Posterior cingulate gyrus (tissue), 11 donors: ENCODE results near the gene LRRK1.

Experiments used
- DNase-seq, 10 donors: peaks; one replicate each; pipeline versions ENCODE4 v3.0.0 to v3.0.0-alpha.2; 2020 to 2021; ENCODE audit warnings: mixed read lengths in 3 of 10
- intact Hi-C: fragments of 100-400 bp; cut with DNase I; formaldehyde crosslinking; loops from one replicate; pipeline ENCODE4 v1.15.1; 2023

The LRRK1 gene

DNA sequence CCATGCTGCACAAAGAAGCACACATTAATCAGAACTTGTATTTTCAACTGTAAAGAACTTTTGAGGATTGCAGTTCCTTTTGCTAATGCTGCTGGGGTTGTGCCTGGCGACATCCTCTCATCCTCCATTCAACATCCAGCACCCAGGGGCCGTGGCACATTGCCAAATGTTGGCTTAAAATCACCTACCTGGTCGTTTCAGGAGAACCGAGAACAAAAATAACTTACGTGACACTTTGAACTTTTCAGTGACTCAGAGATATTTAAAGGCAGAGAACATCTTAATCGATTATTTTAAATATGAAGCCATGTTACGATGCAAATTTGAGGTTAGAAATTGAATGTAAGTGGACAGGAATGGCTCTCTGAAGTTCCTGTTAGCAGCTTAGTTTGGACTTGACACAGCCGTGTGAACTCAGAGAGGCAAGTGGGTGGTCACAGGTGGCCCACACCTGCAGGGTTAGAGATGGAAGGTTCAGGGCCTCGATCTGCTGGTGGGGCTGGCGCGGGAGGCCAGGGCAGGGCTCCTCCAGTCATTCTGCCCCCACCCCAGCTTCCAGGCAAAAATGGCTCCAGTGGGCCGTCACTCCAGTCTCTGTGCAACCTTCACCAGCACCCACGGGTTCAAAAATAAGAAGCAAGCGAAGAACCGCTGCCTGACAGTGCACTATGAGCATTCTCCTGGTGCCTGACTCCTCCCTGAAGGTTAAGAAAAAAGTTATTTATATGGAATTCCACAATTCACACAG, 12.2 kb downstream of the LRRK1 start:
- intact Hi-C loops, result no loop called here
- peak in 1 of 10 donors; percentile 57 for DNase-seq

DNA sequence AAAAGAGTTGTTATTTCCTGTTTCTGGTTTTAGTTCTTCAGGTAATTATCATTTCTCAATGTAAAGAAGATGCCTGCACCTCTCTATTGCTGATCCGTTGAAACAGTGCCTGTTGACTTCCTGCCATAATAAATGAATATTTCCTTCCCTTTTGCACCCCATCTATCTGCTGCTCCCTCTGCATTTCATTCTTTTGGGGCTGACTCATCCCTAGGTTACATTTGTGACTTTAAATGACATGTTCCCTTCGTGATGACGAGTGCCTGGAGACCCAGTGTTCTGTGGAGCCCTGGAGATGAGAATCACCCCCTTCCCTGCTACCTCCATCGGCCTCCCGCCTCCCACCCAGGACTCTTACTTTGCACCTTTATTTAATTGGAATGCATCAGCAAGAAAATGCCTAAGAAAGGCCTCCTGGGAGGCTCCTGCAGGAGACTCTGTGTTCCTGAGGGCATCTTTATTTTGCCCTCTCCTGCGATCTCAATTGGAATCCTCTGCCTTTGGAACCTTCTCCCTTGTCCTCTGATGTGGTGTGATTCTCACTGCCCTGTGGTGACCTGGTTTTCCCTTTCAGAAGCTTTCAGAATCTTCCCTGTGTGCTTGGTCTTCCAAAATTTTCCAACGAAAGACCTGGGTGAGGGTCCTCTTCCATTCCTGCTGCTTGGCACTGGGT, 13.7 kb downstream of the LRRK1 start:
- DNase-seq, result peak in 1 of 10 donors; percentile 57
- intact Hi-C loops, result no loop called here

DNA sequence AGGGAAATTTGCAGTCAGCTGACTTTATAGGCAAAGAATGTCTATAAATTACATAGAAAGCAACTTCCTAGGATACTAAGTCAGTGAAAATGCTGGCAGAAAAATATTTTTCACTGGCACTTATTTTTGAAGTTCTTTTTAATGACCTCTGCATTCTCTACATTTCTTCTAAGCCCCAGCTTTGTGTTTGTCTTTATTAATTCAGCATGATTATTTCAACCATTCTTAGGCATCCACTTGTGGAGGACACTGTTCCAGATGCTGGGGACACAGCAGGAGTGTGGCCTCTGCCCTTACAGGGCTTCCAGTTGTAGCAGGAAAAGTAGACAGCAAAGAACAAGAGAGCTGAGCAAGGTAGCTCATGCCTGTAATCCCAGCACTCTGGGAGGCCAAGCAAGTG, 15.0 kb downstream of the LRRK1 start:
- DNase-seq, result no peak
- intact Hi-C loops, result no loop called here

GRCh38 chr15:100934726-100935125, 15.6 kb downstream of the LRRK1 start:
- intact Hi-C loops, result no loop called here
- no peak for DNase-seq

DNA sequence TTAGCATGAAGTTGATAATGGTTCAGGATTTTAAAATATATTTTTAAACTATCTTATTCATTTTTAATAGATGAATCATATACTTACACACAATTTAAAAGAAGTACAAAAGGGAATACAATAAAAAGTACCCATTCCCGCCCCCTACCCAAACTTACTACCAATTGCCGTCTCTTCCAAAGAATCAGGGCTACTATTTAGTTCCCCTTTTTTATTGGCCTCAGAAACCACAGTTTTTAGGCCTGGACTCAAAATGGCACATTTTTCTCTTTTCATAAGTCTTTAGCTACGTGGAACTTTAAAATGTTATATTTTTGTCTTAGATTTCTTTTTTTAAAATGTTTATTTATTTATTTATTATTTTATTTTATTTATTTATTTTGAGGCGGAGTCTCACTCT, 18.0 kb downstream of the LRRK1 start:
- no peak for DNase-seq
- intact Hi-C loops, result no loop called here

DNA sequence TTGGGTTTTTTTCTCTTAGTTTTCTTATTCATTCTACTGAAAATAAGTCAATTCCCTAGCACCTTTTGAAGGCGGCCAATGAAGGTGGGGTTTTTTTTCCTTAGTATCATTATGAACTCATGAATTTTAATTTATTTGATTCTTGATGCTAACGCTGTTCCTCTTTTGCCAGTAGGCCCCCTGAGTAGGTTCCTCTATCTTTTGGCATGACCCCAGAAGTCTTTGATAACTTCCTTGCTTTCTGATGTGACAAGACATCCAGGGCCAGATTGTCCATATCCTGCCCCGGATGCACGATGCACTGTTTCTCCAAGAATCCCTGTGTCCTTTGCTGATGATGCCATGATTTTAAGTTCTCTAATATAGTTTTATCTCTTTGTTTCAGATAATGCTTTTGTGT, 20.6 kb downstream of the LRRK1 start:
- intact Hi-C loops, result no loop called here
- DNase-seq, result no peak

GRCh38 chr15:100940767-100941379, 21.7 kb downstream of the LRRK1 start:
- DNase-seq, result peak in 1 of 10 donors; percentile 45
- intact Hi-C loops, result no loop called here

- intact Hi-C loops, result no loop called here
- peak in 2 of 10 donors; percentile 36 to 78 for DNase-seq
Observed at GRCh38 chr15:100941536-100941935, 22.4 kb downstream of the LRRK1 start.

DNA sequence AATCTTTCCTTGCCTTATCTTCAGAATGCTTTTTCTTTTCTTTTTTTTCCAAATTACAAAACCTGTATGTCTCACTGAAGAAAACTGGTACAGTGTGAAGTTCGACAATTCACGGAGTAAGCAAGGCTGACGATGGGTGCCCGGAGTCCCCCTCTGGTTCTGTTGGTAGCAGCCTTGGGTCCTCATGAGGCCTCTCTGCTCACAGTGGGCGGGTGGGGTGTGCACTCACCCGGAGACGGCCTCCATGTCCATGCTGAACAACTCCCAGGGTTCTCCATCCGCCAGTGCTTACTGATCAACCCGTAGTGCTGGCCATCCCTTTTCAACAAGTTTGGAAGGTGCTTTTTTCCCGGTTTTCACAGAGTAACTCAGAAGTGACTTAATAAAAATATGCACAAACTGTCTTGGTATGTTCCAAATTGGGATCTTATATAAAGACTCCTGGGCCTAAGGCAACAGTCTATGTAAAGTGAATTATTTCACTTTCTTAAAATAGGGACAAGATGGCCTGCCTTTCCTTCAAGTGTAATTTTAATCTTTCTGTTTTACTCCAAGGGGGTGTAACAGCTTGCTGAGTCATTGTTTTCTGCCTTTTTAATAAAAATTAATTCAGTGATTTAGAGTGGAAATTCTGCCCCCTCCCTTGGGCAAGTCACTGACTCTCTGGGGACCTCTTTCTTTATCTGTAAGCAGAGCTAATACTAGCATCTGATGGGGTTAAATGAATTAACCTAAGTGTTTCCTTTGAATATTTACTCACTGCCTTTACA, 23.7 kb downstream of the LRRK1 start:
- DNase-seq, result peak in 1 of 10 donors; percentile 57
- intact Hi-C loops, result no loop called here

- peak in 1 of 10 donors; percentile 49 for DNase-seq
- intact Hi-C loops, result no loop called here
Observed at GRCh38 chr15:100944244-100944895, 25.2 kb downstream of the LRRK1 start.

GRCh38 chr15:100944986-100945385, 25.8 kb downstream of the LRRK1 start:
- intact Hi-C loops, result no loop called here
- DNase-seq, result peak in 1 of 10 donors; percentile 16

GRCh38 chr15:100947760-100948429, 28.7 kb downstream of the LRRK1 start:
- DNase-seq, result no peak
- intact Hi-C loops, result no loop called here

DNA sequence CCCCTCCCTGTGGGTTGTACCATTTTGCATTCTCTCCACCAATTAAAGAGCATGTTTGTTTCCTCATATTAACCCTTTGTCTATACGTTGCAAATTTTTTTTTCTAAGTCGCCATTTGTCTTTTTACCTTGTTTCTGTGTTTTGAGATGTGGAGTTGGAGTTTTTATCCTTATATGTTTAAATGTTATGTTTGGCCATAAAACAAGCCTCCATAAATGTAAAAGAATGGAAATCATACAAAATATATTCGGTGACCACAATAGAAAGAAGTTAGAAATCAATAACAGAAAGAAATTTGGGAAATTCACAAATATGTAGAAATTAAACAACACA, 29.2 kb downstream of the LRRK1 start:
- no peak for DNase-seq
- intact Hi-C loops, result no loop called here

DNA sequence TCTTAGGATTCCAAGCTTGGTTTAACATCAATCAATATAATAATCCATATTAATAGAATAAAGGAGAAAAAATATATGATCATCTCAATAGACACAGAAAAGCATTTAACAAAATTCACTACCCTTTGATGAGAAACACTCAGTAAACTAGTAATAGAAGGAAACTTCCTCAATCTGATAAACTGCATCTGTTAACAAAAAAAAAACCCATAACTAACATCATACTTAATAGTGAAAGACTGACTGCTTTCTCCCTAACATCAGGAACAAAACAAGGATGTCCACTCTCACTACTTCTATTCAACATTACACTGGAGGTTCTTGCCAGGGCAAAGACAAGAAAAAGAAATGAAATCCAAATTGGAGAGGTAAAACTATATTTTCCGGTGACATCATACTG, 30.5 kb downstream of the LRRK1 start:
- DNase-seq, result no peak
- intact Hi-C loops, result no loop called here

DNA sequence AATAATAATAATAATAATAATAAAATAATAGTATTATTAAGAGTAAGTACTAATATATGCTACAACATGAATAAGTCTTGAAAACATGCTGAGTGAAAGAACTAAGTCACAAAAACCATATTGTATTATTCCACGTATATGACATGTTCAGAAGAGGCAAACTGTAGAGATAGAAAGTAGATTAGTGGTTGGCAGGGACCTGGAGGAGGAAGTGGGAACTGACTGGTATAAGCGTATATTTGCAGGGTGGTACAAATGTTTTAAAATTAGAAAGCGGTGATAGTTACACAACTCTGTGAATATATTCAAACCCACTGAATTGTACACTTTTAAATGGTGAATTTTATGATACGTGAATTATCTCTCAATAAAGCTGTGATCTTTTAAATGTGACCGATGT, 32.8 kb downstream of the LRRK1 start:
- DNase-seq, result no peak

DNA sequence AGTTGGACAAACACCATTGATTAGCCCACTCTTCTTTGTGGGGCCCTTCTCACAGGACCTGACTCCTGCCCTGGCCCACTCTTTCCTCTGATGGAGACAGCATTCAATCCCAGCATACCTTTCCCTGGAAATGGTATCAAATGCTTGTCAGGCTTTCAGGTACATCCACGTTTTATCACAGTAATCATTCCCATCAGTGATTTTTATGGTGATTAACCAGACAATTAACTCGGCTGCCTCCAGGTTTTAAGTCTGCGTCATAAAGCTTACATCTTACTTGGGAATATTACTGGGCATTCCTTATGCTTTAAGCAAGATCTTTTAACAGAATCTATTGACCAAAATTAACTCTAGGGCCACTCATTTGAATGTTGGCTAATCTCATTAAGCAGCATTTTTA, 33.4 kb downstream of the LRRK1 start:
- no peak for DNase-seq
- intact Hi-C loops, result no loop called here

More for the DNA sequence above, 32.8 kb downstream of the LRRK1 start:
- intact Hi-C loops, result no loop called here

DNA sequence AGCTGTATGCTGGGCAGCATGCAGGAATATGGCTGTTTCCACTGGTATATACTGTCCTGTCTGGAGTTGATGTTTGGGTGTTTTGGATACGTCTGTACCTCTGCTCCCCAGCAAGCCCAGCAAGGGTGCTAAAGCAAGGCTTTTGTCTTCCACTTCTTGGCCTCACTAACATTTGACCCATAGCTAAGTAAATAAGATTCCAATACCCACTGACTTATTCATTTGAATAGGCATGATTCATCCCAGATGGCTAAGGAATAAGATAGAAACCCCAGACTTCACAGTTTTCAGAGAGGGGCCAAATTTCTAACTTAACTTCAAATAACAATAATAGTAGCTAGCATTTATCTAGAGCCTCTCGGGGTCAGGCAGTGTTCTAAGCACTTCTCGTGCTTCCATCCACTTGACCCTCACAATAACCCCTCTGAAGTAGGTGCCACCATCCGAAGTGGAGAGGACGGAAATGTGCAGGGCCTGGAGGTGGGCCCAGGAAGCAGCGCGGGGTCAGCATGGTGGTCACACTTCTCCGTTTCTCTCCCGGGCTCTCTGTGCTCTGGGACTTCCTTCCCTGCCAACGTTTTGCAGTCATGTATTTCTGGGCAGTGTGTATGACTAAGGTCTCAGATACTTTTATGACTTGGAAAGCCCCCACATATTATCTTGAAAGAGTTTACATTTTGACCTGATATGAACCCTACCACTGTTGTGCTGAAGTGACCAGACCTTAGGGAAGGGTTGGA, 39.3 kb downstream of the LRRK1 start:
- DNase-seq, result no peak
- intact Hi-C loops, result no loop called here

- intact Hi-C loops, result no loop called here
- DNase-seq, result peak in 1 of 10 donors; percentile 76
Observed at GRCh38 chr15:100959066-100960050, 40.2 kb downstream of the LRRK1 start.
